Germinal center (tissue), 1 donor: ENCODE results near the gene ABHD2.
A peak's percentile ranks its signal among the peaks of the same experiment; 100 is the strongest.

Experiments used
- DNase-seq: peaks from one replicate; pipeline ENCODE4 v3.0.0; 2012; ENCODE audit warnings: mixed read lengths, low spot score

Gene ABHD2

DNA sequence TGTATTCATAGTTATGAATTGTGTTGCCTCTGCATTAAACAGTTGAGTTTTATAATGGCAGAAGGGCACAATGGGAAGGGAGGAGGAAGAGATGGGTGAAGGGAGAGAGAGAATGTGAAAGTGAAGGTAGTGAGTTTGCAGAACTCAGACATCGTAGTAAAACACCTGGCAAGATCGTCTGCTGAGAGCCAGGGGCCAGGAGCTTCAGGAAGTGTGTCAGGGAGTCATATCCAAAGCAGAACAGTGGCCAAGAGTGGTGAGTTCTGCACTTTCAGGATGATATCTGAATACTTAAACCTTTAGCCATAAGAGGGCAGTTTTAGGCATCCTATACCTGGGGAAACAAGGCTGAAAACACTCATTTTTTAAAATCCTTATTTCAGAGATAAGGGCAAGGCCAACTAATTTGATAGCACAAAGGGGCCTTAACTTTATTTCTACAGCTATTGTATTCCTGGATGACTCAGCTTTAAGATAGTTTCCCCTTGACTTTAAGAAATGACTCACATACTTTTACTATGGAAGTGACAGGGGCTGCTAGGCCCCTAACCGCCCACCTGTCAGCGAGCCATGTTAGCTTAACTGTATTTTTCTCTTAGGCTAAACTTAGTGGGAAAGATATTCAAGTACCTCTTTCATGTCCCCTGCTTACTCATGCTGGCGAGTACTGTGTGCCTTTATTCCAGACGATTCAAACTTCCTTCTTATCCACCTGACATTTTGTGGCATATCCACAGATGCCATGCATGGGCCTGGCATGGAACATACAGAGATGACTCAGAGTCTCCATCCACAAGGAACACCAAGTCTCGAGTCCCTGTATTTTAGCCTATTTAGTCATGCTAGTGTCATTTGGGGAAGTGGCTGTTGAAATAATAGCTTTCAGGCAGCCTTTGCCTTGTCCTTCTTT, 79.3 kb downstream of the ABHD2 start:
- DNase-seq = no peak

DNA sequence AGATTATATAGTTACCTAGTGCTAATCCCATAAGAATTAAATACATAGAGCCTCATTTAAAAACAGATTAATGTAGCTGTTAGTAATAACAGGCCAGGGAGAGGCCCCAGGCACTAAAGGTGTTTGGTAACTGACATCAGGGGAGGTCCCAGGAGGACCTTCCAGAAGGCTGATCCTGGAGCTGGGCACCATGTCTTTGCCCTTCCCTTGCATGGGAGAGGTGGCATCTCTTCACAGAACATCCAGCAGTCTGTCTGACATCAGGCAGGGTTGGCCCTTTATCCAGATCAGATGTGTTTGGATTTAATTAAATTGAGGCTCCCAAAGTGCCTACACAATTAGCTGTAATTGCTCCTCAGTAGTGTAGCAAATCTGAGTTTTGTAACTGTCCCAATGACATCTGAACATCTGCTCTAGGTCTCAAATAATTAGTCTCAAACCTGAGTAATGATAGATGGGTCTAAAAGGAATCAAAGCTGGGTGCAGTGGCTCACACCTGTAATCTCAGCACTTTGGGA, 80.1 kb downstream of the ABHD2 start:
- no peak for DNase-seq

DNA sequence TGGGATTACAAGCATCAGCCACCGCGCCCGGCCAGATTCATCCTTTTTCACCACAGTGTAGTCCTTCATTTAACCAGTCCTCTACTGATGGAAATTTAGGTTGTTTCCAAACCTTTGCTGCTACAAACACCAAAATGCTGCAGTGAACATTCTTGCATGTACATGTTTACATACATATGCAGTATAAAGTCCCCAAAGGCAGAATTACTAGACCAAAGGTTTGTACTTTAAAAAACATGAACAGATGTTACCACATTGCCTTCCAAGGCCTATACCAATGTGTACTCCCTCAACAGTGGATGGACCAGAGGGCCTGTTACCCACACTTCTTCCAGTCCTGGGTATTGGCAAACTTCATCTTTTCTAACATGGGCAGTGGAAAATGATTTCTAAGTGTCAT, 82.1 kb downstream of the ABHD2 start:
- DNase-seq = no peak

GRCh38 chr15:89171136-89172072, 83.1 kb downstream of the ABHD2 start:
- DNase-seq = peak; percentile 32

DNA sequence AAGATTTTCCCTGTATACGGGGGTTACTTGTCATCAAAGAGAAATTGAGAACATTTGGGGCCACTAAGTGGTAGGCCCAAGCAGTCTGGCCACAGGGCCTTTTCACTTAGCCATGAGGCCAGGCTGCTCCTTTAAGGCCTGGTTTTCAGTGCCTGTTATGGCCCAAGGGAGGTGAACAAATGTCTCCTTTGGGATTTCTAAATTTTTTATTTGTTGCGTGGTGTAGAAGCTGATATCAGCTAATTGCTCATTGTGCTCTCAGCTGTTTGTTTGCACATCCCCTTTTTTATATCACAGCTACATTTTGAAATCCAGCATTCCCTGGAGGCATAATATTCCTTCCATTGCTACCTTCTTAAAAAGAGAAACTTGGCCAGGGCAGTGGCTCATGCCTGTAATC, 84.7 kb downstream of the ABHD2 start:
- no peak for DNase-seq

DNA sequence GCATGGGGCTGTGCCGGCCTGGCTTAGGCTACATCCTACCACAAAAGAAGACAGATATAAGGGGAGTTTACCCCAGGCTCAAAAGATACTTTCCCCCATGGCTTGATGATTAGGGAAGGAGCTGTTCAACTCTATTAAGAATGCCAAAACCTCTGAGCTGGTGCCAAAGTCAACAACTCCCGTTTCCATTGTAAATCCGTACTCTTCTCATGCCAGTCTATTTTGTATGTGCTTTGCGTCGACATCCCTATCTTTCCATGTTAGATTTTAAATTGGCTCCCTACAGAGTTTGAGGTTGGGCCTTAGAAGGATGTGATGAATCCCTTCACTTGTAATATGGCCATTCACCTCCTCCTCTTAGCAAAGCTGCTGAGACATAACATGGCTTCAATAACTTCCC, 86.2 kb downstream of the ABHD2 start:
- no peak for DNase-seq

GRCh38 chr15:89175617-89176191, 87.4 kb downstream of the ABHD2 start:
- no peak for DNase-seq

GRCh38 chr15:89177116-89177515, 88.9 kb downstream of the ABHD2 start:
- DNase-seq = no peak

- DNase-seq = peak; percentile 52
These were observed 89.5 kb downstream of the ABHD2 start for GRCh38 chr15:89177633-89178306.

GRCh38 chr15:89178307-89178977, 90.2 kb downstream of the ABHD2 start:
- DNase-seq = no peak

GRCh38 chr15:89179966-89180875, 92.0 kb downstream of the ABHD2 start:
- no peak for DNase-seq

- no peak for DNase-seq
These were observed 96.1 kb downstream of the ABHD2 start for GRCh38 chr15:89184357-89184756.

DNA sequence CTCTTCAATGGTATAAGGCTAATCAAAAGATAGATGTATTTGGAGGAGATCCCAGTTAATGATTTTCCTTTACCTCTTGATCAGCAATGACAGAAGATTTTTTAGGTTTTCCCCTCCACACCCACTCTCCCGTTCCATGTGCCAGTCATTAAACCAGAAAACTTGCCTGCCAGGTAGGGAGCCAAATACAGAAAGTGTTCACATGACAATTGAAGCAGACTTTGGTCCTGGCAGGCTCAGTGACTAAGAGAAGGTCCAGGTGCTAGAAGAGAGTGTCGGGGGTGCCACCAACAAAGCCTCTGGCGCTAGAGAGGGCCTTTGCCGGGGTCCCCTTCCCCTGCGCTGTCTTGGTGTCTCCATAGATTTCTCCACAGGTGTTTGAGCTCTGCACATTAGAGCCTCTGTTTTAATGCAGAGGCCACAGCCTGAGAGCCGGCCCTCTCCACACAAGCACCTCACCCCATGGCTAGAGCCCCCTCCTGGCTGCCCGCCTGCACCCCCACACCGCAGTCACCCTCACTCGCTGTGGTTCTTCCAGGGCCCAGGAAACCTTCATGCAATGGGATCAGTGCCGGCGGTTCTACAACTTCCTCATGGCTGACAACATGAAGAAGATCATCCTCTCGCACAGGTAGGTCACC, 96.8 kb downstream of the ABHD2 start:
- no peak for DNase-seq

GRCh38 chr15:89186803-89187202, 98.5 kb downstream of the ABHD2 start:
- DNase-seq = no peak

GRCh38 chr15:89187301-89187985, 99.2 kb downstream of the ABHD2 start:
- DNase-seq = no peak

- DNase-seq = no peak
These were observed 99.8 kb downstream of the ABHD2 start for GRCh38 chr15:89187986-89188514.

- DNase-seq = no peak
These were observed 103.9 kb downstream of the ABHD2 start for GRCh38 chr15:89192136-89192535.

DNA sequence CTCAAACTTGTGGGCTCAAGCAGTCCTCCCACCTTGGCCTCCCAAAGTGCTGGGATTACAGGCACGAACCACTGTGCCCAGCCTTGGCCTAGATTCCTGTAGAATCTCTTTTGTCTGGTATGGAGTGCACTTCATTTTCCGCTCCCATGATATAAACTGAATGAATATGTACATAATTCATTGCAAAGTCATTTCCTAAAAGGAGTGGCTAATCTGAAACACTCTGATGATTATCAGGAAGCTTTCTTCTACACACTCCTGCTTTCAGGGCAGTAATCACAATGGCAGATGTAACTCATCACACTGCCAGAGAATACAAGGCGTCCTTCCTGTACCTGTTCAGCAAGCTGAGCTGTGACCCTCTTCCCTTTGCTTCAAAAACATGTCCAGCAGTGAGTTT, 104.5 kb downstream of the ABHD2 start:
- DNase-seq = no peak

GRCh38 chr15:89194608-89195007, 106.4 kb downstream of the ABHD2 start:
- DNase-seq = no peak
